ENCODE measurements around the gene SLC7A14. TPM values are rescaled to one million over a fixed set of nuclear protein-coding genes. Genes with fewer than 3 reads are reported as not detected.

The SLC7A14 gene
- total RNA-seq, 2 experiments from 2014 or later: not detected

DNA sequence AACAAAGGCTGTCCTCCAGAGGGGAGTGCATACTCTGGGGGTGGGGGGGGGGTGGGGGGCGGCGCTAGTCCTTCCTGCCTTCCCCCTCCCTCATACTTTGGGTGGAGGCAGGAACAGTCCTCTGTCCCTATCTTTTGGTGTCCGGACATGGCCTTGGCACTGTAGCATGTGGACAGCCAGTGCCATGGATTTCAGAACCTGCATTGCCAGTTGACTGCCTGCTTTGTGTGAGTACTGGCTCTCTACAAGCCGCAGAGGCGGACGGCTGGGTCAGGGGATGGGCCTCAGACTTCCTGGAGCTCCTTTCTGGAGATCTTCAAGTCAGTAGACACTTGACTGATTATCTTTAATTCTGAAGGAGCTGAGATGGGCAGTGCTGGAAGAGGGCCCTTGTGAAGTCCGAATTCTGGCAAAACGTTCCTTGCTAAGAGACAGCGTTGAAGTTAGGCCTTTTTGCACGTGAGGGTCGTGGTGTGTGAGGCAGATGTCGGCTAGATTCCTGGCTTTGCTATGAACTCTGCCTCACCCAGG, 164.7 kb downstream of the SLC7A14 start:
- Histone ChIP-seq H3K4me3 (ENCODE audit: low read length) (no peak overlapping the region), H3K27me3 (ENCODE audit: control insufficient read depth in 1 of 2, insufficient read depth in 2 of 2, low read length in 2 of 2) (peaks cover 26 to 30% of the 10 kb centered on the region in 2 experiments), H3K9me3 (ENCODE audit: control insufficient read depth in 1 of 2, insufficient read depth in 1 of 2, low read length in 2 of 2) (no peaks in the 10 kb centered on the region), H3K36me3 (ENCODE audit: insufficient read depth, low read length) (no peaks in the 10 kb centered on the region), H3K27ac (ENCODE audit: low read depth in 1 of 2, low read length in 2 of 2) (no peak overlapping the region), H3K4me1 (ENCODE audit: insufficient read depth, low read length) (peaks cover 23% of the 10 kb centered on the region)
- DNase-seq (no peak), ATAC-seq (ENCODE audit: poor library complexity) (no peak)
- no peaks in the 10 kb centered on the region for H3K9me3 Mint-ChIP-seq
- peaks cover 12% of the 10 kb centered on the region for H3K4me1 Mint-ChIP-seq (ENCODE audit: low read depth)
- TF ChIP-seq, protein P1, sequence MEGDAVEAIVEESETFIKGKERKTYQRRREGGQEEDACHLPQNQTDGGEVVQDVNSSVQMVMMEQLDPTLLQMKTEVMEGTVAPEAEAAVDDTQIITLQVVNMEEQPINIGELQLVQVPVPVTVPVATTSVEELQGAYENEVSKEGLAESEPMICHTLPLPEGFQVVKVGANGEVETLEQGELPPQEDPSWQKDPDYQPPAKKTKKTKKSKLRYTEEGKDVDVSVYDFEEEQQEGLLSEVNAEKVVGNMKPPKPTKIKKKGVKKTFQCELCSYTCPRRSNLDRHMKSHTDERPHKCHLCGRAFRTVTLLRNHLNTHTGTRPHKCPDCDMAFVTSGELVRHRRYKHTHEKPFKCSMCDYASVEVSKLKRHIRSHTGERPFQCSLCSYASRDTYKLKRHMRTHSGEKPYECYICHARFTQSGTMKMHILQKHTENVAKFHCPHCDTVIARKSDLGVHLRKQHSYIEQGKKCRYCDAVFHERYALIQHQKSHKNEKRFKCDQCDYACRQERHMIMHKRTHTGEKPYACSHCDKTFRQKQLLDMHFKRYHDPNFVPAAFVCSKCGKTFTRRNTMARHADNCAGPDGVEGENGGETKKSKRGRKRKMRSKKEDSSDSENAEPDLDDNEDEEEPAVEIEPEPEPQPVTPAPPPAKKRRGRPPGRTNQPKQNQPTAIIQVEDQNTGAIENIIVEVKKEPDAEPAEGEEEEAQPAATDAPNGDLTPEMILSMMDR (IDR thresholded peaks at IDR 0.05): no peak
- no peak overlapping the region for H3K4me3 Mint-ChIP-seq
- H3K36me3 Mint-ChIP-seq (ENCODE audit: low read depth): no peaks in the 10 kb centered on the region
- ChIA-PET CTCF (no interaction called here), POLR2A (no interaction called here)
- intact Hi-C loops (cut with DNase I, micrococcal nuclease): no loop called here
- peaks cover 50% of the 10 kb centered on the region for H3K27me3 Mint-ChIP-seq
- H3K27ac Mint-ChIP-seq: no peak overlapping the region

DNA sequence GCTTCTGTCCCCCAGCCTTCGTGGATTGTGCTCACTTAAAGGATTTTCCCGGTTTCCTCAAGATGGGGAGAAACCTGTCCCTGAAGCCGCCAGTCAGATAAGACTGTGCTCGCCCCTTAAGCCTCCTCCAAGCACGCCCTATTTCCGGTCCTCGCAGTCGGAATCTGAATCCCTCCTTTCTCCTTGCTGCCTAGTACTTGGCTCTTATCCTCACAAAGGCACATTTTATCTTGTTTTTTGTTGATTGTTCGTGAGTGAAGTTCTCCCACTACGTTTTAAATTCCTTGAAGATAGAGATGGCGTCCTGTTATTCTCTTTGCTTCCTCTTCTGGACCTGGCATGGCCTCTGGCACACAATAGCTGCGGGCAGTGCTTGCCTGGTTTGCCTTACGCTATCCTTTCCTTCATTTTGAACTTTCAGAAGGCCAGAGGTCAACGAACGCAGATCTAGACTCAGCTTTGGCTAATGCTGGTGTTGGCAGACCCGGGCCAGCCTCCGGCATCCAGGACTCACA, 165.5 kb downstream of the SLC7A14 start:
- ChIA-PET POLR2A (no interaction called here), CTCF (no interaction called here)
- Histone ChIP-seq H3K4me3 (ENCODE audit: low read length) (no peak overlapping the region), H3K27ac (ENCODE audit: low read depth in 1 of 2, low read length in 2 of 2) (no peak overlapping the region), H3K9me3 (ENCODE audit: control insufficient read depth in 1 of 2, insufficient read depth in 1 of 2, low read length in 2 of 2) (no peaks in the 10 kb centered on the region), H3K27me3 (ENCODE audit: control insufficient read depth in 1 of 2, insufficient read depth in 2 of 2, low read length in 2 of 2) (peaks cover 26 to 30% of the 10 kb centered on the region in 2 experiments), H3K36me3 (ENCODE audit: insufficient read depth, low read length) (no peaks in the 10 kb centered on the region), H3K4me1 (ENCODE audit: insufficient read depth, low read length) (peaks cover 23% of the 10 kb centered on the region)
- Mint-ChIP-seq H3K4me3 (peak overlapping the region; percentile 57), H3K27ac (no peak overlapping the region), H3K4me1 (ENCODE audit: low read depth) (peaks cover 12% of the 10 kb centered on the region), H3K36me3 (ENCODE audit: low read depth) (no peaks in the 10 kb centered on the region), H3K9me3 (no peaks in the 10 kb centered on the region), H3K27me3 (peaks cover 58% of the 10 kb centered on the region)
- intact Hi-C loops (cut with DNase I, micrococcal nuclease): no loop called here
- DNase-seq (no peak), ATAC-seq (ENCODE audit: poor library complexity) (no peak)
- TF ChIP-seq, protein P1 (IDR thresholded peaks at IDR 0.05): no peak

DNA sequence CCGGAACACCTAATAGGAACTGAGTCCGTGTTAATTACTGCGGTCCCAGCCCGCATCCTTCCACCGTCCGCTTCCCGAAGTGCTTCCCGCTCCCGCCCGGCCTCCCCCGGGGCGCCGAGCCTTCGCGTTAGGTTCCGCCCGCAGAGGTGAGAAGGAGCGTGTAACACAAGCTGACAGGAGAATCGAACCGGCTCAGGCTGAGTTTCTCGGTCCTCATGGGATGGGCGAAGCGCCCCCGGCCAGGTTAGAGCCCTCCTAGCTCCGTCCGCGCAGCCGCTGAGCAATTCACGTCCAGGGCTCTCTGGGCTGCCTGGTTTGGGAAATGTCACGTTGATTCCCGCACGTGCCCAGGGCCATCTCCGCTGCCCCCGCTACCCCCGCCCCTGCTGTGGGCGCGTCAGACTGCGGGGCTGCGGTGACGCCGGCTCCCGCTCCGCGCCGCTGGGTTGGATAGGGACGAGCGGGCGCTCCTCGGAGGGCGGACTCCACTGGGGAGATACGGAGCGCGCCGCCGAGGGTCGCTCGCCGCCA, 166.3 kb downstream of the SLC7A14 start:
- intact Hi-C loops (cut with DNase I, micrococcal nuclease): loop anchor here in 1 of 2 experiments (10.0 kb wide), 2 partner anchors 1355 to 1925 kb away; no protein-coding TSS in a partner anchor
- peak overlapping the region; percentile 20 for H3K4me3 ChIP-seq (ENCODE audit: low read length)

More for the DNA sequence above, 166.3 kb downstream of the SLC7A14 start:
- Mint-ChIP-seq H3K4me3 (no peak overlapping the region), H3K4me1 (ENCODE audit: low read depth) (peaks cover 12% of the 10 kb centered on the region), H3K27ac (no peak overlapping the region), H3K27me3 (peaks cover 59% of the 10 kb centered on the region), H3K36me3 (ENCODE audit: low read depth) (no peaks in the 10 kb centered on the region), H3K9me3 (no peaks in the 10 kb centered on the region)
- no peak overlapping the region for H3K27ac ChIP-seq (ENCODE audit: low read depth in 1 of 2, low read length in 2 of 2)
- ChIA-PET POLR2A (no interaction called here), CTCF (no interaction called here)
- H3K4me1 ChIP-seq (ENCODE audit: insufficient read depth, low read length): peaks cover 23% of the 10 kb centered on the region
- H3K27me3 ChIP-seq (ENCODE audit: control insufficient read depth in 1 of 2, insufficient read depth in 2 of 2, low read length in 2 of 2): peaks cover 26 to 30% of the 10 kb centered on the region in 2 experiments
- H3K36me3 ChIP-seq (ENCODE audit: insufficient read depth, low read length): no peaks in the 10 kb centered on the region
- DNase-seq (peak in 2 of 14 experiments; percentile 12 to 17), ATAC-seq (ENCODE audit: poor library complexity) (peak; percentile 49)
- TF ChIP-seq, protein P1 (IDR thresholded peaks at IDR 0.05): no peak
- no peaks in the 10 kb centered on the region for H3K9me3 ChIP-seq (ENCODE audit: control insufficient read depth in 1 of 2, insufficient read depth in 1 of 2, low read length in 2 of 2)

Data from CD4-positive, alpha-beta T cell (primary cell).